GM20000 (cell line): Measurements from ENCODE around the gene ZFP91.

Experiments used
- DNase-seq: peaks from one replicate; pipeline ENCODE4 v3.0.0; 2012; ENCODE audit warnings: low spot score
- CTCF ChIP-seq: IDR thresholded peaks from 2 replicates; pipeline ENCODE4 v1.5.1; 2012; ENCODE audit warnings: mild to moderate bottlenecking, control low read depth; ENCODE audit errors: extremely low read depth, missing control alignments

The ZFP91 gene

GRCh38 chr11:58641803-58642581 is 63.1 kb downstream of the ZFP91 start:
- no peak for DNase-seq
- no peak for TF ChIP-seq CTCF

- TF ChIP-seq CTCF: no peak
- DNase-seq: no peak
Measured at GRCh38 chr11:58645854-58646253, 67.0 kb downstream of the ZFP91 start.

GRCh38 chr11:58647141-58647699 is 68.4 kb downstream of the ZFP91 start:
- peak; percentile 20 for DNase-seq
- TF ChIP-seq CTCF: no peak

- DNase-seq: no peak
- TF ChIP-seq CTCF: no peak
Measured at GRCh38 chr11:58647866-58648265, 69.0 kb downstream of the ZFP91 start.

- no peak for DNase-seq
- no peak for TF ChIP-seq CTCF
Measured at GRCh38 chr11:58649623-58650022, 70.8 kb downstream of the ZFP91 start.

GRCh38 chr11:58650496-58650895 is 71.6 kb downstream of the ZFP91 start:
- DNase-seq: no peak
- TF ChIP-seq CTCF: no peak

GRCh38 chr11:58652726-58653280 is 73.9 kb downstream of the ZFP91 start:
- no peak for TF ChIP-seq CTCF
- no peak for DNase-seq
